GM21515 (cell line): ENCODE data around the gene WRNIP1.

Experiments used
- ATAC-seq: cut with Tn5 transposase; IDR thresholded peaks from one replicate; pipeline ENCODE4 v1.9.1; 2021; ENCODE audit not compliant: unreplicated experiment

The WRNIP1 gene

DNA sequence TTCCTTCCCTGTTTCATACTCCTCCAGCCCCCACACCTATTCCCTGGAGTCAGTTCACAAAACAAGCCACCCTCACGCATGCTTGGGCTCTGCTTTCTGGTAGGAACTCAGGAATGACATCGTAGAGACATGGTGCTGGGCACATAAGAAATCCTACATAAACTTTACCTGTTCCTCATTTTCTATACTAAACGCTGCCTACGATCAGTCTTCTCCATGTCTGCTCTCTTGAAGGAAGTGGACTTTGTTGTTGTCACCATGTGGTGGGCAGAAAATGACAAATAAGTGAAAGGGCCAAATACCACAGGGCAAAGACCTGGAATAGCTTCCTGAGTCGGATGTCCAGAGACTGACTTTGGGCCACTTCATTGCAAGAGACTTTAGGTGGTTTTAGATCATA, 24.6 kb upstream of the WRNIP1 start:
- no peak for ATAC-seq

DNA sequence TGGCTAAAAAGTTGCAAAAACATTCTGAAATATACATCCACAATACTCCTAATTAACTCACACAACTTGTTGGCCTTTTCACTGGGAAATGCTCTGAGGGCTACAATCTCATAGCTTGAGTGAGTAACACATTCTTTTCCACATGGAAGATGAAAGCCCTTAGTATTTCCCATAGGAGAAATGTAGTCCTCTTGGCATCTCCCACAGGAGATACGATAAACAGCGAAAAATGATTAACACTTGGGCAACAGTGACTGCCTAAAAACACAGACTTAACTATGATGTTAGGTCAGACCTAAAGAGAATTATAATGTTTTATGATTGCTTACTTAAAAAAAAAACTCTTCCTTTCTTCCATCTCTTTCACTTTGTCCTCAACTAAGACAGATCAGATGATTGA, 23.4 kb upstream of the WRNIP1 start:
- ATAC-seq: no peak

DNA sequence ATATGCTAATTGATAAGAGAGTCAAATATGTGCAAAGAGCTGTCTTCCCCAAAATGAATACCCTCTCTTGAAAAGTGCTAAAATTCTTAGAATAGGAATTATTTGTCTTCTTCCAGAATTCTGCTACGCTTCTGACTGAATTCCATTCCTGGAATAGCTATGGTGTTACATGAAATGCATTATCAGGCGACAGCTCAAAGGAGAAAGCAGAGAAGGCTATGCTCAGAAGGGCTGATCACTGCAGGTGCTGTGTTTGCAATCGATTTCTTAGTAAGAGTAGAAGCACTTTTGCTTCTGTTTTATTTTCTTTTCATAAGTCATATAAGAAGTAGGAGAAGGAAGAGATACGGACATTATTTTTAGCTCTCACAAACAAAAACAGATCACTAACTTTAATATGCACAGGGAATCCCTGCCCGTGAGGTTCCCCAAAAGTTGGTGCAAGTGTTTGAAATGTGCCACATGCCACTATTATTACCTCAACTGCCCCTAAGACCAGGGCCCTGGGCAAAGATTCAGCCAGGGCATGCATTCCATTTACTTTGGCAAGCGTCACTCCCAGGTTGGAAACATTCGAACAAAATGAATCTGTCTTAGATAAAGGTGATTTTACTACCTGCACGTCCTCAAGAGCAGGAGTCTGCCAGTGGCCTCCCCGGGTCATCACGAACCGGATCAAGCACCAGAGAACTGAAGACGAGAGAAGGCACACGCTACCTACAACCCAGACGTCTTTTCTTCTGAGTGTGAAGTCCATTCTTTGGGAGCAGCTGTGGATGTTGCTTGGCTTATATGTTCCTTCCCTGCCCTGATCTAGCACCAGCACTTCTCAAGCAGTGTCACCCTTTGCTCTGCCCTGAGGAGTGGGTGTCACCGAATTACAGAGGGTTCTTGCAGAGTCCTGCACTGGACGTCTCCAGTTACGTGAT, 21.6 kb upstream of the WRNIP1 start:
- ATAC-seq: no peak

DNA sequence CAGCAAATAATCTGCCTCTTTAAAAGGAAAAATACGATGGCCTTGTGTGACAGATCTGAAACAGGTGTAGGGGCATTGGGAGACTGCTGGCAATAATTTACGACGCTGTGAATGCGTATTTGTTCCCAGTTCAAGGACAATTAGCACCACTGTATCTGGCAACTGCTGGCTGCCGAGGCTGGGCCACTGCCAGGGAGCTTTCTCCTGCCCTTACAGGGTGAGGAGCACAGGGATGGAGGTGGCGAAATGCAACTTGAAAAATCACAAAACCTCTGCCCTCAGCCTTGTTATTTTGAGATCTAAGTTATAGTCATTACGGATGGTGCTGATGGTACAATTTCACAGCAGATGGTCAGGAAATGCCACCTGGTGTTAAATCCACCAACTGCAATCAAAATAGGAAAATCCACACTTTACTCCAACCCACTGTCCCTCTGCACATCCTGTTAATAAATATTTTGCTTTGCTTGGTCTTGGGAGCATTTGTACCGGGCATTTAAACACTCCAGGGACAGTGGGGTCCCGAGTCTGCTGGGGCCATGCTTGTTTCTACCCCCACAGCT, 20.9 kb upstream of the WRNIP1 start:
- no peak for ATAC-seq

DNA sequence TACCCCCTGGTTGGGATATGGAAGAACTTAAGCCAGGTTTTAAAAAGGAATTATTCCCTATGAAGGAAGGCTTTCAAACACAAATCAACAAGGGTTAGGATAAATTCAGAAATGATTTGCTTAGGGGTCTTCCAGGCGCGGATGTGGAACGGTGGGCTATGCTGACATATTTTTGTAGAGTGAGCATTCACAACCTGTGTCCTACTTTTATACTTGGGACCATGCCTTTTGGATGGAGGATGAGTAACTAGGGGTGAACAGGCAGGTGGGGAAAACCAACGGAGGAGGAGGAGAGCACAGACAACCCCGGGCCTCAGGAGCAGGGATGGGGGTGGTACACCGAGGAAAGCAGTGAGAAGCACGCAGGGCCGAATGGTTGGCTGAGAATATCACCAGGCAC, 20.4 kb upstream of the WRNIP1 start:
- no peak for ATAC-seq

DNA sequence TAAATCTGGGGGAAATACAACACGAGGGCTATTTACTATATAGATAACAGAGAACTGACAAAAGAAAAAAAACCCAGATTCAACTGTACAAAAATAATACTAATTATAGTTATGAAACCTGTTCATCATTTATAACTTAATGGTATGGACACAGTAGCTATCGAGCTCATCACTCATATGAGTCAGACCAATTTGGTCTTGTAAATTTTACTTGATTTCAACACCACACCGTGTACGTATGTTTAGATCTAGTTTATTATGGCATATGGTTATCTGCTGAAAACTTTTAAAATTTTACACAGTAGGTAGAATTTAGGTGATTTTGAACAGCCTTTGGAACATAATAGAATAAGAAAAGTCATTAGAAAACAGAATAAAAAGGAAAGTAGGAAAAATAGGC, 19.9 kb upstream of the WRNIP1 start:
- ATAC-seq: no peak

DNA sequence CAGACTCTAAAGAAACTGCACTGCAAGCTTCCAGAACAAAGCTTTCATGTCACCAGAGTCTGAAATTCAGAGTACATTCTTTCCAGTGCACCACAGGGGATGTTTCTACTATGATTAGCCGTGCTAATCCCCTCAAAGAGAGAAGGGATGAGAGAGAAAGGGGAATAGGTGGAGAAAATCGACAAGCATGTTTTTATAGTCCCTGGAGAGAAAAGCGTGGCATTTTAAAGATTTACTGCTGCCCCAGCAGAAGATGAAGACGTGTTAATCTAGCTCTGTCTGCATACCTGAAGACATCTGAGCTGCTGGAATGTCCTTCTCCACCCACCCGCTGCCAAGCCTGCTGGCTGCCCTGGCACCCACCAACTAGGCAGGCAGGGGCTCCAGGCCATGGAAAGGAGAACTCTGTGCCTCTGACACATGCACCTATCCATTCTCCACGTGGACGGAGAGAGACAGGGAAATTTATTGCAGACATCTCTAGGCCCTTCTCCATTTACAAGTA, 18.6 kb upstream of the WRNIP1 start:
- no peak for ATAC-seq

DNA sequence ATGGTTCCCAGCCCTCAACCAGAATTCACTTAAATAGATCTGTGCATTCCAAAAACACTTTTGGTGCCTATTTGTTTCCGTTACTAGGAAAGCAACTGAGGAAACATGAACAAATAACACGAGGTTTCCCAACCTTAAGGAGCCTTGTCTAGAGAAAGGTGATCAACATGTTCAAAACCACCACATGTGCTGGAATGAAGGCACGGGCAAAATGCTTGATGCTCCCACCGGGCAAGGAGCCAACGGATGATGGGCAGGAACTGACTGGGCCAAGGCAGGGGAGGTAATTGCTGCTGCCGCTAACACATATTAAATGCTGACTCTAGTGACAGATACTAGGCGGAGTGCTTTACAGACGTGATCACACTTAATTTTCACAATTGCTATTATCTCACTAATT, 17.0 kb upstream of the WRNIP1 start:
- ATAC-seq: no peak

DNA sequence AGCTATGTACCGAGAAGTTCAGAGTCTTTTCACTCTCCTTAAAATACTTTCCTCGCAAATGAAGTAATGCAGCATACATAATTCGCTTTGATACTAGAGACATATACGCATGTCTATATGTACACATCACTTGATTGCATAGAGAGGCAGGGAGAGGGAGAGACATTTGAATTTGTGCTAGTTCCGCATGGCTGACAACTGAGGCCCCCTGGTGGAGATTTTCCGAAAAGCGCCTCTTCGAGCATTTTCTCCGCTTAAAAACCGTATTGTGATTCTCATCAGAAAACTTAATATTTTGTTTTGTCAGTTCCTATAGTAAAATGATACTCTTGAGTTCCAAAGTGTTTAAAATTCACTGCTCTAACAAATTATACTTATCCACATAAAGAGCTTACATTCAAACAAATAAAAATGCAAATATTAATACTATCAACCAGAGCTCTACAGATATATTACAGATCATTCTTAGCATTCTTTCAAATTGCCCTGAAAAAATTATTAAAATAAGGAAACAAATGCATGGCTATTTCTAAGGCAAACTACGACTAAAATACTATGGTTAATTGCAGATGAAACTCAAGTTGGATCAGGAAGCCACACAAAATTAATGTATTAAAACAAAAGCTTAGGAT, 15.1 kb upstream of the WRNIP1 start:
- no peak for ATAC-seq

DNA sequence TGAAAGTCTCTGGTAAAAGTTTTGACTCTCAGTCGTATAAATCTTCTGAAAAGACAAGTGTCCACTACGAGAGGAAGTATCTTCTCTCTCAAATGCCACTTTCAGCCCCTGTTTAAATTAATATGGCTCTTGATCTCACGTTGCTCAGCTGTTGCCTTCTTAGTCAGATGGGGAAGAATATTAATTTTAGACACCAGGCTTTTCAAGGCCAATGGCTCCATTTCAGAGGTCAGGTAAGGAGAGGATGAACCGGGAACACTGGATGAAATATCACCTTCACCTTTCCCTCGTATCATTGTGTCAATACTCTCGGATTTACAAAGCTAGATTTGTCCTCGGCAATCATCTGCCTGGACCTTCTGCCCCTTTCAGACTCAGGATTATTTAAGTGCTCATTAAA, 14.4 kb upstream of the WRNIP1 start, which contains the start of gene MYLK4:
Gene MYLK4 (minus strand): TSS at position 91 of the 400 bp plus-strand sequence. CDS start 1,628 bp downstream, outside the sequence.
- no peak for ATAC-seq

DNA sequence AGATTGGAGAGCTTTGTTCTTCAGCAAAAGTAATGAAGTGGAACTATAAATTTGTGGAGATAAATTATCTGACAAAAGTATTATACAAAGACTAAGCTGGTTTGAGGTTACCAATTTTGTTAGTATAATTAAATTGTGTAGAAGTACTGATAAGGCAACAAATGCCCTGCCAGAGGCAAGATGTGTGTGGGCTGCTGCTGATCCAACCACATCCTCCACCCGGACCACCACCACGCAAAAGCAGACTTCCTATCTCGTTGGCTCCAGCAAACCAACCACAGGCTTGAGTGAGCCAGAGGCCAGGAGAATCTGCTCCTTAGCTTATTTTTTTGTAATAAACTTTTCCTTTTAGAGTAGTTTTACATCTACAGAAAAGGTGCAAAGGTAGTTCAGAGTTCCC, 13.3 kb upstream of the WRNIP1 start:
- ATAC-seq: no peak

DNA sequence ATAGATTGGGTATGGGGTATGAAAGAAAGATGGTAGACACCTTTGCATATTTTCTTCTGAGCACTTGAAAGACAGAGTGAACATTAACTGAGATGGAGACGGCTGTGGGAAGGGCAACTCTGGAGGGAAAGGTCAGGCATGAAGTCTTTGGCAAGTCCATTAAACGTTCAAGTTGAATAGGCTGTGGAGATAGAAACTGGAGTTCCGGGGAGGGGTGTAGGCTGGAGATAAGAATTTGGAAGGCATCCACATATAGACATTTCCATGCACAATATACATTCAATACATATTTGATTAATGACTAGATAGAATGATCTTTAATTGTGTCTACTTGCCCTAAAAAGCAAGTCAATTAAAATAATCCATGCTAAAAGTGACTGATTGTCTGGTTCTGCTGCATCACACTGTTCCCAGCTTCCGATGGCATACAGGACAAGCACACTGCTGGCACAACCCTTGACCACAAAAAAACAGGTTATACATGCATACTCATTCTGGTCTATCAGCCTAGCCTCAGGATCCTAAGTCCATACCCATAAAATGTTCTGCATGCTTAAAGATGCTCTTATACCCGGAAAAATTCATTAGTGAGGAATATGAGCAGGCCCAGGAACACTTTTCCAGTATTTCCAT, 12.6 kb upstream of the WRNIP1 start:
- no peak for ATAC-seq

DNA sequence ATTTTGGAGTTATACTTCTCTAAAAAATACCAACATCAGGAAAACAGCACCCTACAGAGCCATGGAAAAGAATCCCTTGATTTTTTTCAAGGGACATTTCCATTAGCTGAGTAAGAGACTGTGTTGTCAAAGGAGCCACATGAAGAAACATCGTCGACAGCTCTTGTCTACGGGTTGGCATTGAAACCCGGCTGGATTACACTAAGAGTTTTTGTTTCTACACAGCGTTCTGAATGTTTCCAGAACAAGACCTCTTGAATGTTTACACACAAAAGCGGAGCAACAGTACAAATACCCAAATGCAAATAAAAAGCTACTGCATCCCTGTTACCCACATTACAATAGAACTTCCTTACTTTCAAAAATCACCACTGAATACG, 12.1 kb upstream of the WRNIP1 start:
- ATAC-seq: no peak

DNA sequence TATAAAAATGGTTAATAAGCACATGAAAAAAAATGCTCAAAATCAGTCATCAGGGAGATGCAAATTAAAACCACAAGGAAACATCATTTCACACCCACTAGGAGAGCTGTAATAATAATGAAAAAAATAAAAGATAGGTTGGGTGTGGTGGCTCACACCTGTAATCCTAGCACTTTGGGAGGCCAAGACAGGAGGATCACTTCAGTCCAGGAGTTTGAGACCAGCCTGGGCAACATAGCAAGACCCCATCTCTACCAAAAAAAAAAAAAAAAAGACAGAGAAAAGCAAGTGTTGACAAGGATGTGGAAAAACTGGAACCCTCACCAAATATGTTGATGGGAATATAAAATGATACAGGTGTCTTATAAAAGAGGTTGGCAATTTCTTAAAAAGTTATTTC, 11.4 kb upstream of the WRNIP1 start:
- no peak for ATAC-seq

DNA sequence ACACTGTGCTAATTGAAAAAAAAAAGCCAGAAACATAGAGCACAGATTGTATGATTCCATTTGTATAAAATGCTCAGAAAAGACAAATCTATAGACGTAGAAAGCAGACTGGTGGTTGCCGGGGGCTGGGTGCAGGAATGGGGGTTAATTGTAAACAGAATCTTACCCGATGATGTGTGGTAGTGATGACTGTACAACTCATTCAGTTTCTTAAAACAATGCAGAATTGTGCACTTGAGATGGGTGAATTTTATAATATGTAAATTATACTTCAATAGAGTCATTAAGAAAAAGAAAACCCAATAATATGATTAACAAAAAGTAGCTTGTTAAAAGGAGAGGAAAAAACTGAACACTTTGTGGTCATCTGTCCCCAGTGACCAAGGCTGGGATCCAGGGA, 10.8 kb upstream of the WRNIP1 start:
- ATAC-seq: no peak

DNA sequence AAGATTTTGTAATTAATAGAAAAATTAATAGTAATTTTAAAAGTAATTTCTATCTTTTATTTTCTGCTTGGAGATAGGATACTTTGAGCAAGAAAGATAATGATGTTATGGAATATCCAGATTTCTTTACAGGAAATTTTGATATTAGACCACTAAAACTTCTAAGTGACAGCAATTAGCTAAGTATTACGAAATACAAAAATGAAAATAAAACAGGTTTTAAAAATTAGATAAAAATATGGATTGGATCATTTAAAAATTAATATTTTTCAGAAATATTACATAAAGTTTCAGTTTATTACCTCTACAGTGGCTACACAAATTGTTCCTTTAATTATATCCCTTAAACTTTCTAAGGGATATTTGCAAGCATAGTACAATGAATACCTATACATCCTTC, 10.3 kb upstream of the WRNIP1 start:
- ATAC-seq: no peak

DNA sequence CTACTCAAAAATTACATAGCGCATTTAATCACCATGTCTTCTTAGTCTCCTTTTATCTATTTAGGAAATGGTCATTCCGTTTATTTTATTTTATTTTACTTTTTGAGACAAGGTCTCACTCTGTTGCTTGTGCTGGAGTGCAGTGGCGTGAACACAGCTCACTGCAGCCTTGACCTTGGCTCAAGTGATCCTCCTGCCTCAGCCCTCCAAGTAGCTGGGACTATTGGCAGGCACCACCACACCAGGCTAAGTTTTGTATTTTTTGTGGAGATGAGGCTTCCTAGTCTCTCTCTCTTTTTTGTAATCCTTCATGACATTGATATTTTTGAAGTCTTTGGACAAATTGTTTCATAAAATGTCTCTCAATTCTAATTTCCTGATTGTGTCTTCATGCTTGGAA, 9.7 kb upstream of the WRNIP1 start:
- ATAC-seq: no peak

DNA sequence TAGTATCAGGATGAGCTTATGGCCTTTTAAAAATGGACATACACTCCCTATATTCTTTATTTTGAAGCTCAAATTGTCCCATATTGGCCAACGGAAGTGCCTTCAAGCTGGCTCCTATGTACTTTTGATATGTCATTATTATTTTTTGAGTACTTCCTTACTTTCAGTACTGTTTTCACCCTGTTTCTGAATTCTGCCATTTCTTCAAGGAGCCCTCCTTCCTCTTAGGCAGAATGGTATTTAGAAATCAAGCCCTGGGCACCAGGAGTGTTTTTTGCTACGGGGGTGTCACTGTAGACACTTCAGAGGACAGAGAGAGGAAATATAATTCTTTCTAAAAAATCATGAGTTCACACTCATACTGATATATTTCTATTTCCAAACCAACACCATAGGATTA, 9.0 kb upstream of the WRNIP1 start:
- ATAC-seq: no peak

DNA sequence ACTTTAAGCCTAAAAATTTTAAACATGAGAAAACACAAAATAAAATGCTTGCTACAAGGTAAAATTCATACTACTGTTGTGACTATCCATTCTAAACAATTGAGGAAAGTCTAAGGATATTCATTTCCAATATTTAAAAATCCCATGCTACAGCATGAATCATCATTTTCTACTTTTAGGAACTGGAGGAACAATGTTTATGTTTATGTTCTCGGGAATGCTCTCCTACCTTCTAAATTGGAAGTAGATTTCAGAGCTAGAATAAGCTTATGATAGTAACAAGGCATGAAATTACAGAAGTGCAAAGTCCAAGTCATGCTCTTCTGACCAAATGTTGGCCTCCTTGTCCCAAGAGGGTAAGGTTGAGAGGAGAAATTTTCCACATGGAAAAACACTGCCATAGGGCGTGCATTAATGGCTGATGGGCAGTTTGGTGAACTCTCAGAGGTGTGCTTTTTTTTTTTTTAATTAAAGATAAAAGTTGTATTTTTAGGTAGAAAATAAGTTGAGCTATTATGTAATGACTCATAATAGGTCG, 8.4 kb upstream of the WRNIP1 start:
- no peak for ATAC-seq

DNA sequence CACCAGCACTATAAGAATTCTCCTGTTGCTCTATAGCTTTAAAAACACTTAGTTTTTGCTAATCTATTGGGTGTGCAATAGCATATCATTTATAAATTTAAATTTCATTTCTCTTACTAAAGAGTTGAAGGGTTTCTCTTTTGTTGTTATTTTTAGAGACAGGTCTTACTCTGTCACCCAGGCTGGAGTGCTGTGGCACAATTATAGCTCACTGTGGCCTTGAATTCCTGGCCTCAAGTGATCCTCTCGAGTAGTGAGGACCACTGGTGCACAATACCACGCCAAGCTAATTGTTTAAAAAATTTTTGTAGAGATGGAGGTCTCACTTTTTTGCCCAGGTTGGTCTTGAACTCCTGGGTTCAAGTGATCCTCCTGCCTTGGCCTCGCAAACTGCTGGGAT, 6.2 kb upstream of the WRNIP1 start:
- ATAC-seq: no peak
